Fibroblast of skin of left quadriceps (primary cell): ENCODE results near the gene SLC22A1.
"Not testable (repeated sequence)": the region's sequence is repeated elsewhere in the genome, so short reads cannot be mapped to it uniquely, and the experiment has no call there.

Experiments used
- DNase-seq, 2 experiments: peaks; one replicate each; pipeline ENCODE4 v3.0.0-alpha.2; 2013; ENCODE audit warnings: low read depth in 2 of 2

SLC22A1 gene

GRCh38 chr6:160093946-160094345 lies 27.7 kb upstream of the SLC22A1 start:
- no peak for DNase-seq

DNA sequence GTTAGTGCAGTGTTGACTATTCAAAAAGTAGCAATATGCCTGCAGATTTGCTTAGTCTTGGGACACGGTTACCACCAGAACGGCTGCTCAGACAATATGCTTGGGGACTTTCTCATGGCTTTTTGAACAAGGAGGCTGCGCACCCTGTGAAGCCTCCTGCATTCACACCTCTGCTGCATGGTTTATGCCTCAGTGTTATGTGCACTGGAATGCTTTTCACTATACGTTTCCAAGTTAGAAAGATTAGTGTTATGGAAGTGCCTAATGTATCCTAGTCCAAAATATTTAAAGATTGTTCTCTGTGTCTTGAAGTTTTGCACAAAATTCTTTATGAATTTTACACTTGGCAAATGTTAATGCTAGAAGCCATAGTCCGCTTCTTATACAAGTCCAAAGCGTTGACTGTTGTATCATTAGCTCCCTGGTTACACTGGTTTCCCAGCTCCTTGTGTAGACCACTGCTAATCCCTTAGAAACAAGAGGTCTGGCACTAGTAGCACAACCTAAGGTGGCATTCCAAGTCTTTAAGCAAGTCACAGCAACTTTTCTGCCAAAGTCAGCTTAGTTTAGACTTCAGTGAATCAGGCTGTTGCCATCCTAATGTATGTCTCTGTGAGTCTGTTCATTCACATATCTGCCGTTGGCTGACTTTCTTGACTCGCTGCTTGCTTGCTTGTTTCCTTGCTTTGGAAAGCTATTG lies 26.3 kb upstream of the SLC22A1 start:
- no peak for DNase-seq

GRCh38 chr6:160101277-160102205 lies 20.1 kb upstream of the SLC22A1 start:
- DNase-seq, result no peak

- no peak for DNase-seq
Observed at GRCh38 chr6:160102399-160102798, 19.2 kb upstream of the SLC22A1 start.

DNA sequence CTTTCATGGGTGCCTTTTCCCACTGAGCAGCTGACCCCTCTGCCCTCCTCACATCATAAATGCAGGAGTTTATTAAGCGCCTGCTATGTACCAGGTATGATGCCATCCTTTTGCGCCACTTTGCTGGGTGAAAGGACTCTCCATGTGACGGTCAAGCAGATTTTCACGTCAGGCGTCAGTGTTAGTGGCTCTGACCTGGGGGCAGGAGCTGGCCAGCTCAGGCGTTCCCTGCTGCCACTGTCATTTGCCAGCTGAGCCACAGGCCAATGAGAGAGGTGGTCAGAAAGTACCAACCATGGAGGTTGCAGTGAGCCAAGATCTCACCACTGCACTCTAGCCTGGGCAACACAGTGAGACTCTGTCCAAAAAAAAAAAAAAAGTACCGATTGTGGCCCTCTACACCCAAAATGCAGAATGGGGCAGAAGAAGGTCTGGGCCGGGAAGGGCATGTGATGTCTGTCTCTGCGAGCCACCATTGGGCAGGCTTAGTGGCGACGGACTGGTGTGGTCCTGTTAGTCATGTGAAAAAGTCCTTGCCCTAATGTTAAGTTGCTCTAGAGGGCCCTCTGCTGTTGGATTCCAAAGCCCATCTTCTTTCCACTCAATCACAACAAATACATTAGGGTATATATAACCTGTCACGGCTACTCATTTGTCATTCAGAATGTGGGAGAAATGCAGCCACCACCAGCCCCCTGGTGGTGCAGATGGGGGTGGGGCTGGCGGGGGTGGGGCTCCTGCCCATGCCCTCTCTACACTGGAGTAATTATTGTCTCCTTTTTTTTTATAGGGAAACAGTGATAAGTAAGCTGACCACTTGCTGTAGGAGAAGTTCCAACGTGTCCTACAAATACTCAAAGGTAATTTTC lies 18.4 kb upstream of the SLC22A1 start:
- DNase-seq, result no peak

DNA sequence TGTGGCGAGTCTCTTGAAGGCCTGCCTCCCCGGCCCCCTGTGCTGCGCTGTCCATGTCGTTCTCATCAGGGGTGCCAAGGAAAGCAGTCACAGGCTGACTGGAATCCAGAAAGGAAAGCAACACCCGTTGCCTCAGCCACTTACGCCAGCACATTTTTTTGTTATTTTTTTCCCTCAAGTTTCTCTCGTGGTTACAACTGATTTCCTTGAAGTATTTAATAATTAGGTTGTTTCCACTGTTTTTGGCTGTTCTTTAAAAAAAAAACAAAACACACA lies 17.9 kb upstream of the SLC22A1 start:
- no peak for DNase-seq

DNA sequence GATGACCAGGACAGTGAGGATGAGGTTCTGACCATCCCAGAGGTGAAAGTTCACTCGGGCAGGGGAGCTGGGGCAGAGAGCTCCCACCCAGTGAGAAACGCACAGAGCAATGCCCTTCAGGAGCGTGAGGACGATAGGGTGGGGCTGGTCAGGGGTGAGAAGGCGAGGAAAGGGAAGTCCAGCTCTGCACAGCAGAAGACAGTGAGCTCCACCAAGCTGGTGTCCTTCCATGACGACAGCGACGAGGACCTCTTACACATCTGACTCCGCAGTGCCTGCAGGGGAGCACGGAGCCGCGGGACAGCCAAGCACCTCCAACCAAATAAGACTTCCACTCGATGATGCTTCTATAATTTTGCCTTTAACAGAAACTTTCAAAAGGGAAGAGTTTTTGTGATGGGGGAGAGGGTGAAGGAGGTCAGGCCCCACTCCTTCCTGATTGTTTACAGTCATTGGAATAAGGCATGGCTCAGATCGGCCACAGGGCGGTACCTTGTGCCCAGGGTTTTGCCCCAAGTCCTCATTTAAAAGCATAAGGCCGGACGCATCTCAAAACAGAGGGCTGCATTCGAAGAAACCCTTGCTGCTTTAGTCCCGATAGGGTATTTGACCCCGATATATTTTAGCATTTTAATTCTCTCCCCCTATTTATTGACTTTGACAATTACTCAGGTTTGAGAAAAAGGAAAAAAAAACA lies 16.6 kb upstream of the SLC22A1 start:
- DNase-seq, result no peak

GRCh38 chr6:160106010-160106409 lies 15.6 kb upstream of the SLC22A1 start:
- no peak for DNase-seq

- no peak for DNase-seq
Observed at GRCh38 chr6:160106701-160107100, 14.9 kb upstream of the SLC22A1 start.

DNA sequence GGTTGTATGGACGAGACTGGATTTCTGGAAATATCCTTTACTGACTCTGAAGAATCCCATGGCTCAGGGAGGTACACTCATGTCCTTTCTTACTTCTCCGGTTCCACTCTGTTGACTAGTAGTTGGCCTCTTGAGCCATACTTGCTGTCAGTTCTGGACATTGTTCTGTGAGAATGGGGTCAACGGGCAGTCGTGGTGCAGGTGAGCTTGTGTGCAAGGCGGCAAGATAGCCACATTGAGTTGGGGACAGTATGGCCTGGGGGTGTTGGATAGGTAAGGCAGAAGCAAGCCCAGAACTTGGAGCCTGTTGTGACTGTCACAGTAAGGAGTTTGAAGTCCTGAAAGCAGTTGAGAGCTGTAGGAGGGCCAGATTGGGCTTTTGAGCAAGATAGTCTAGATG lies 13.5 kb upstream of the SLC22A1 start:
- no peak for DNase-seq

GRCh38 chr6:160110586-160111123 lies 11.0 kb upstream of the SLC22A1 start:
- DNase-seq, result no peak

- no peak for DNase-seq
Observed at GRCh38 chr6:160111806-160112205, 9.8 kb upstream of the SLC22A1 start.

DNA sequence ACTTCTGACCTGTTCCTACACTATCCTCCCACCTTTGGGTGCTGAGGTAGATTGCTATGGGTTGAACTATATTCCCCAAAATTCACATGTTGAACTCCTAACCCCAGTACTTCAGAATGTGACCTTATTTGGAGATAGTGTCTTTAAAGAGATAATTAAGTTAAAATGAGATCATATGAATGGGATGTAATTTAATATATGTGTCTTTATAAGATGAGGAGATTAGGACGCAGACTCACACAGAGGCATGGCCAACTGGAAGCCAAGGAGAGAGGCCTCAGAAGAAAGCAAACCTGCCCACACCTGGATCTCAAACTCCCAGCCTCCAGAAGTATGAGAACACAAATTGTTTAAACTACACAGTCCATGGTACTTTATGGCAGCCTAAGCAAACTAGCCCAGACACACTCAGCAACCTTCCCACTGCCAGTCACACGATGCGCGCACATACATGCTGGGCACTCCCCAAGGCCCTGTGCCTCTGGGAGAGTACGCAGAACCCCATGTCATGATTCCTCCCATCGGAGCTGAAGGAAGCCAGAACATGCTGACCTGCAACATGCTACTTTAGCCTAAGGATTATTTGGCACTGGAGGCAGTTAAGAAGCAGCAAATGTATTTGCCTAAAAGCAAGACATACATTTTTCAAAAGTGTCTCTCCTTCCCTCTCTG lies 8.9 kb upstream of the SLC22A1 start:
- no peak for DNase-seq

- DNase-seq, result not testable (repeated sequence)
Observed at GRCh38 chr6:160114536-160114935, 7.1 kb upstream of the SLC22A1 start.

GRCh38 chr6:160115421-160115820 lies 6.2 kb upstream of the SLC22A1 start:
- no peak for DNase-seq

- DNase-seq, result no peak
Observed at GRCh38 chr6:160116411-160116810, 5.2 kb upstream of the SLC22A1 start.

- DNase-seq, result no peak
Observed at GRCh38 chr6:160117137-160117536, 4.5 kb upstream of the SLC22A1 start.

GRCh38 chr6:160118620-160119229 lies 2.9 kb upstream of the SLC22A1 start:
- DNase-seq, result no peak

DNA sequence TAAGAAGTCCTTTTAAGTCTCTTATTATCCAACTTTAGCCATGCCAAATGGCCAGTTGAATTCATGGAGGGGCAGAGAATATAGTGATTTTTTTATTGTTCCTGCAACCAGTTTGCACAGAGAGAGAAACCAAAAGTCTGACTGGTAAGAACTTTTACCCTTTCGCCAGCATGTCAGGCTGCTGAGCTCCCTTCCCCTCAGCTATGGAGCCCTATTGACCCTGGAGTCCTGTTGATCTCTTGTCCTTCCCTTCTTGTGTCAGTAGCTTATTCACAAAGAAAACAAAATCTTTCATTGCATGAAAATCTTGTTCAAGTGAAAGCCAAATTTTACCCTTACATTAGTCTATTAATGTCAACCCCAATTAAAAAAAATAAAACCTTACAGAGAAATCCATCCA lies 1.5 kb upstream of the SLC22A1 start:
- no peak for DNase-seq

DNA sequence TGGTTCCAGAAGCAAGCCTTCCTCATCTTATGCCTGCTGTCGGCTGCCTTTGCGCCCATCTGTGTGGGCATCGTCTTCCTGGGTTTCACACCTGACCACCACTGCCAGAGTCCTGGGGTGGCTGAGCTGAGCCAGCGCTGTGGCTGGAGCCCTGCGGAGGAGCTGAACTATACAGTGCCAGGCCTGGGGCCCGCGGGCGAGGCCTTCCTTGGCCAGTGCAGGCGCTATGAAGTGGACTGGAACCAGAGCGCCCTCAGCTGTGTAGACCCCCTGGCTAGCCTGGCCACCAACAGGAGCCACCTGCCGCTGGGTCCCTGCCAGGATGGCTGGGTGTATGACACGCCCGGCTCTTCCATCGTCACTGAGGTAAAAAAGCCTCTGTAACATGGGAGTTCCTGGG lies 366 bp downstream of the SLC22A1 start:
- no peak for DNase-seq
